A673 (cell line): ENCODE measurements around the gene RAB6C. TPM values are rescaled to one million over a fixed set of nuclear protein-coding genes. Genes with fewer than 3 reads are reported as not detected.
"Not testable (repeated sequence)": the region's sequence is repeated elsewhere in the genome, so short reads cannot be mapped to it uniquely, and the experiment has no call there.

Source experiments
- Bru-seq: library from RNA; stranded (reverse); fragments of 400-500 nt; gene quantifications from one replicate; lab custom pipeline; 2021; lab: Mats Ljungman, UMichigan
- BruChase-seq, 2 experiments: library from RNA; stranded (reverse); fragments of 400-500 nt; gene quantifications; one replicate each; lab custom pipeline; 2021; lab: Mats Ljungman, UMichigan
- BruUV-seq: library from RNA; stranded (reverse); fragments of 400-500 nt; replicated peaks from 2 replicates; lab custom pipeline; 2021; lab: Mats Ljungman, UMichigan
- CTCF ChIA-PET: fragments of 300-600 bp; sonication (Branson Sonifier 250); formaldehyde crosslinking; loops from one replicate; lab custom pipeline; 2022; ENCODE audit warnings: antibody characterized with exemption; lab: Charles Lee
- POLR2A ChIA-PET: fragments of 300-600 bp; sonication (Branson Sonifier 250); formaldehyde crosslinking; loops from one replicate; lab custom pipeline; 2022; ENCODE audit warnings: antibody characterized with exemption; ENCODE audit not compliant: low non-redundant PET; lab: Charles Lee
- DNase-seq: peaks from one replicate; pipeline ENCODE4 v3.0.0-alpha.2; 2015; ENCODE audit warnings: low spot score
- H3K27ac ChIP-seq: fragments of 200-600 bp; sonication (generic); 2 replicates; pipeline ENCODE4 v1.5.1; 2016; ENCODE audit warnings: mixed run types, low read depth, mild to moderate bottlenecking, mixed read lengths, antibody characterized with exemption, low read length; ENCODE audit not compliant: poor library complexity, severe bottlenecking
- H3K27me3 ChIP-seq: fragments of 200-600 bp; sonication (generic); replicated peaks from 2 replicates; pipeline ENCODE4 v1.6.1; 2017; ENCODE audit warnings: mixed run types, low read depth, mild to moderate bottlenecking, mixed read lengths, antibody characterized with exemption, low read length; ENCODE audit not compliant: insufficient read depth, poor library complexity
- H3K36me3 ChIP-seq: fragments of 200-600 bp; sonication (generic); 2 replicates; pipeline ENCODE4 v1.6.1; 2016; ENCODE audit warnings: mixed run types, mild to moderate bottlenecking, mixed read lengths, antibody characterized with exemption, low read length; ENCODE audit not compliant: insufficient read depth, poor library complexity, severe bottlenecking
- H3K4me1 ChIP-seq: fragments of 200-600 bp; sonication (generic); 2 replicates; pipeline ENCODE4 v1.6.1; 2017; ENCODE audit warnings: mixed run types, mild to moderate bottlenecking, mixed read lengths, antibody characterized with exemption, low read length; ENCODE audit not compliant: insufficient read depth, poor library complexity, severe bottlenecking
- H3K4me3 ChIP-seq: fragments of 200-600 bp; sonication (generic); 2 replicates; pipeline ENCODE4 v1.5.1; 2016; ENCODE audit warnings: low read depth, mixed run types, mild to moderate bottlenecking, mixed read lengths, low read length; ENCODE audit not compliant: poor library complexity, severe bottlenecking
- H3K9me3 ChIP-seq: fragments of 200-600 bp; sonication (generic); 2 replicates; pipeline ENCODE4 v1.6.1; 2016; ENCODE audit warnings: mixed run types, low read depth, mild to moderate bottlenecking, mixed read lengths, antibody characterized with exemption, low read length; ENCODE audit not compliant: poor library complexity, severe bottlenecking
- CTCF ChIP-seq: fragments of 300-800, 200-600 bp; sonication (generic); conservative IDR thresholded peaks from 2 replicates; pipeline ENCODE4 v1.5.1; 2017; ENCODE audit warnings: low read depth, mild to moderate bottlenecking, antibody characterized with exemption, low read length, moderate library complexity, mixed read lengths
- EZH2 ChIP-seq: fragments of 200-600 bp; sonication (generic); IDR thresholded peaks from 2 replicates; pipeline ENCODE4 v1.6.1; 2017; ENCODE audit warnings: borderline replicate concordance, low read depth, mild to moderate bottlenecking, mixed read lengths, antibody characterized with exemption, low read length; ENCODE audit not compliant: poor library complexity, severe bottlenecking
- intact Hi-C: fragments of 100-400 bp; cut with micrococcal nuclease; formaldehyde crosslinking; loops from one replicate; pipeline ENCODE4 v1.10.0; 2022; ENCODE audit not compliant: unreplicated experiment
- long read RNA-seq: library from polyadenylated mRNA; stranded (forward); transcript quantifications from one replicate; pipeline ENCODE4 v2.0.0, GENCODE V29; 2022
- total RNA-seq: library from RNA; stranded (reverse); gene quantifications from 2 replicates; pipeline ENCODE4 v1.2.3, GENCODE V29; 2021

Gene RAB6C
- total RNA-seq: not detected in 2 replicates
- Bru-seq, nascent RNA: not detected
- not detected for BruChase-seq, experiment 1, labeled RNA remaining after a 2-hour chase
- BruChase-seq, experiment 2, labeled RNA remaining after a 6-hour chase: percentile 15 among the genes with signal in this experiment
- long read RNA-seq: 0 reads

DNA sequence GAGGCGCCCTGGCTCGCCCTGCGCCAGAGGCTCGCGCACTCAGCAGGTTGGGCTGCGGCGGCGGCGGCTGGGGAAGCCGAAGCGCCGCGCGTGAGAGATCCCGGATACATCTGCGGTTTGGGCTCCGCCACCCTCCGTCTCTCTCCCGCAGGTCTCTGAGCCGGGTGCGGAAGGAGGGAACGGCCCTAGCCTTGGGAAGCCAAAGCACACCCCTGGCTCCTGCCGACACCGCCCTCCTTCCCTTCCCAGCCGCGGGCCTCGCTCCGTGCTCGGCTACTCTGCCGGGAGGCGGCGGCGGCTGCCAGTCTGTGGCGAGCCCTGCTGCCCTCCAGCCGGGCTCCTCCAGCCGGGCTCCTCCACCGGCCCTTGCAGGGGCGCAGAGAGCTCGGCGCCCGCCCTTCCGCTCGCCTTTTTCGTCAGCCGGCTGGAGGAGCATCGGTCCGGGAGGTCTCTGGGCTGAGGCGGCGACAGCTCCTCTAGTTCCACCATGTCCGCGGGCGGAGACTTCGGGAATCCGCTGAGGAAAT lies at the start of gene RAB6C:
Gene RAB6C, plus strand, starts transcription at position 38 of the 527 bp plus-strand sequence. Its CDS starts 450 bp downstream, at position 488.
- Histone ChIP-seq H3K27me3 (peaks cover 73% of the 10 kb centered on the region), H3K4me3 (peak within 1 kb of the TSS; percentile 21)
- TF ChIP-seq EZH2: peak; percentile 52
- POLR2A ChIA-PET, H3K36me3 ChIP-seq, intact Hi-C loops, BruUV-seq, H3K9me3 ChIP-seq, H3K27ac ChIP-seq, H3K4me1 ChIP-seq, CTCF ChIA-PET: not testable (repeated sequence)
- peak; percentile 6 for DNase-seq

DNA sequence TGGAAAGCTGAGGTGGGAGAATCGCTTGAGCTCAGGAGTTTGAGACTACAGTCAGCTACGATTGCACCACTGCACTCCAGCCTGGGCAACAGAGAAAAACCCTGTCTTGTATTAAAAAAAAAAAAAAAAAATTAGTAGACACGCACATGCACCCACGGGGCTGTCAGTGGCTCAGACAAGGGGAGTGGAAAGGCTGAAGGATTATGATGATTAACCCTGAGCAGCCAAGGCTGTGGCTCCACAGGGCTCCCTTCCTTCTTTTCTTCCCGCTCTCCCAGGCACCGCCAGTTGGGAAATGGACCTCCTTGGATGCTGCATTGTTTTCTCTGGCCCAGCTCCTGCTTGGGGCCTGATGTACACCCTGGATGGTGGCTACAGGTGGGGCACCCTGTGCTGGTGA lies 49.0 kb upstream of the RAB6C start:
- no peak overlapping the region for H3K27ac ChIP-seq
- intact Hi-C loops: no loop called here
- no peak overlapping the region for H3K4me3 ChIP-seq
- no peak for TF ChIP-seq EZH2
- TF ChIP-seq CTCF: no peak
- H3K9me3 ChIP-seq: no peaks in the 10 kb centered on the region
- peaks cover 9% of the 10 kb centered on the region for H3K27me3 ChIP-seq
- no peak for DNase-seq
- H3K36me3 ChIP-seq: no peaks in the 10 kb centered on the region
- POLR2A ChIA-PET: no interaction called here
- CTCF ChIA-PET: no interaction called here
- no TSS peak for BruUV-seq
- H3K4me1 ChIP-seq: no peaks in the 10 kb centered on the region

DNA sequence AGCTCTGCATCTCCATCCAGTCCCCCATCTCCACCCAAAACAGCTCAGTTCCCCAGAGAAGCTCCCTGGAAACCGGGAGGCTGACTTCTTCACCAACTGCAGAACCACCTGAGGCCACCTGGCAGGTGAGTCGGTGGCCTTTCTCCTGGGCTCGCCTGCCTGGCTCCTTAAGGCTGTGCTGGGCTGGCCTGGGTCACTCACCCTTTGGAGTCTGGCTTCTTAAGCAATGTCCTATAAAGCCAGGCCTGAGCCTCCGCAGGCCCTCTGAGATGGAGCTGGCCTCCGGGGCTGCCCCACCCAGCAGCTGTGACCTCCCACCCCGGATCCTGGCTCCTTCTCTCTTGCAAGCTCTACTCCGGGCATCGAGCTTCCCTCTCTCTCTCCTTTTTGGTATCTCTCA lies 46.1 kb upstream of the RAB6C start:
- POLR2A ChIA-PET, intact Hi-C loops, H3K27me3 ChIP-seq, DNase-seq, H3K4me1 ChIP-seq, H3K4me3 ChIP-seq, H3K9me3 ChIP-seq, BruUV-seq, H3K36me3 ChIP-seq, H3K27ac ChIP-seq: not testable (repeated sequence)
- CTCF ChIA-PET: interaction anchor here (0.5 kb wide), 1 partner anchor 10 kb away, joined by 3 read pairs; no protein-coding TSS in a partner anchor

GRCh38 chr2:129934044-129934822 lies 45.2 kb upstream of the RAB6C start:
- H3K27ac ChIP-seq: no peak overlapping the region
- POLR2A ChIA-PET: no interaction called here
- intact Hi-C loops: no loop called here
- H3K9me3 ChIP-seq: no peaks in the 10 kb centered on the region
- no peak for TF ChIP-seq EZH2
- no peak for TF ChIP-seq CTCF
- H3K4me3 ChIP-seq: no peak overlapping the region
- DNase-seq: no peak
- peaks cover 9% of the 10 kb centered on the region for H3K27me3 ChIP-seq
- no peaks in the 10 kb centered on the region for H3K36me3 ChIP-seq
- no peaks in the 10 kb centered on the region for H3K4me1 ChIP-seq
- CTCF ChIA-PET: no interaction called here
- BruUV-seq: no TSS peak
